Activated T-cell treated with anti-CD3 and anti-CD28 coated beads for 24 hours (primary cell): ENCODE results near the gene ARHGAP23.
A peak's percentile ranks its signal among the peaks of the same experiment; 100 is the strongest.

Source experiments
- DNase-seq: peaks from one replicate; pipeline ENCODE4 v3.0.0-alpha.2; 2020; ENCODE audit warnings: low read depth

ARHGAP23 gene

DNA sequence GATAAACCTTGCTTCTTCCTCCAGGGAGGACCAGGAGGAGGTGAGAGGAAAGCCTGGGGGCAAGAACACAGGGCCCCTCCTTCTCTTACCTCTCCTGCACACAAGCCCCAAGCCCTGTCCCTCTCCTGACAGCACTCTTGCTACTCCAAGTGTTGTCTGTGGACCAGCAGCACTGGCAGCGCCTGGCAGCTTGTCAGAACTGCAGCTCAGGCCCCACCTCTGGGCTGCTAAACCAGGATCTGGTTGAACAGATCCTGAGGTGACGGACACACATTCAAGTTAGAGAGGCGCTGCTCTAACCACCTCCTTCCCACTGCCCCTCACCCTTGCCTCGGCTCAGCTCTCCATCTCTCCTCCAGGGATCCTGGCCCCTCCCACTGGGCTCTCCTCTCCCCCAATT lies 121.0 kb downstream of the ARHGAP23 start:
- no peak for DNase-seq

DNA sequence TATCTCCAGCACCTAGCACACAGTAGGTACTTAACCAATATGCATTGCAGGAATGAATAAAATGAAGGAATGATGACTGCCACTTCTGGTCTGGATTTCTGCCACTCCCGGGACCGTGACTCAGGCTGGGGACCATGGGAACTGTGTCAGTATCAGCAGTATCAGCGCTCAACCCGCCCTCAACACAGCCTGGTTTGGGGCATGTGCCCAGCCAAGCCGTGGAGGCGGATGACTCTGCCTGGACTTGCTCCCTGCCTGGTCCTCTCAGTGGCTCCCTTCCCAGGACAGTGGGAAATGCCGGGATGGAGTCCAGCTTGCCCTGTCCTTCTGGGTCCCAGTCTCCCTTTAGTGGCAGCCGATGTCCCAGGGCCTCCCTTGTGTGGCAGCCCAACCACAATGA lies 122.4 kb downstream of the ARHGAP23 start:
- DNase-seq = no peak

DNA sequence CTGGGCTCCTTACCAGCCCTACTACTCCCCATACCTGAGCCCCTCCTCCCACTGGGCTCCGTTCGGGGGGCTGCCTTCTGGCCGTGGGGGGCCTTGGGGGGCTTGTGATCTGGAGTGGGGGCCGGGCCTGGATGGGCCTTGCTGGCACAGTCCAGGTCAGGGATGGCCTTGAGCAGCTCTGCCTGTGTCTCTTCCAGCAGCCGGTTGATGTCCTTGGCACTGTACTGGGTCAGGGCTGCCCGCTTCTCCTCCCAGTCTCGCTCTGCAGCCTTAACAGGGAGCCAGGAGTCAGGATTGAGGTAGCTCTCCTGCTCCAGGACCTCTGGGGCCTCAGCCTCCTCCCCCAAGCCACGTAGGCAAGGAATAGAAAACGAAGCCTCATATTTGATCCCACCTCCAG lies 122.9 kb downstream of the ARHGAP23 start:
- no peak for DNase-seq

DNA sequence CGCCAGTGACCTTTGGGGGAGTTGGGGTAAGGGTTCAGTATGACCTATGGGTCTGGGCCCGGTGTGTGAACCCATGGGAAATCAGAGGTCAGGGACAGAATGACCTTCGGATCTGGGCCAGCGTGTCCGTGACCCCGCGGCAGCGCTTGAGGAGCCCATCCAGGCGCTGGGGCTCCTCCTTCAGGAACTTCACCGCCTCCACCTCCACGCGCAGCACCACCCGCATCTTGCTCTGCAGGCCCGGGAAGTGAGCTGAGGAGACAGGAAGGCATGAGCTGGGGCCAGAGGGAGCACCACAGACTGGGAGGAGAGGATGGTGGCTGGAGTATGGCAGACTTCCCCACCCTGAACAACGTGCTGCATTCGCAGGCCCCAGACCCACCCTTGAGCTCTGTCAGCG lies 124.1 kb downstream of the ARHGAP23 start:
- no peak for DNase-seq

DNA sequence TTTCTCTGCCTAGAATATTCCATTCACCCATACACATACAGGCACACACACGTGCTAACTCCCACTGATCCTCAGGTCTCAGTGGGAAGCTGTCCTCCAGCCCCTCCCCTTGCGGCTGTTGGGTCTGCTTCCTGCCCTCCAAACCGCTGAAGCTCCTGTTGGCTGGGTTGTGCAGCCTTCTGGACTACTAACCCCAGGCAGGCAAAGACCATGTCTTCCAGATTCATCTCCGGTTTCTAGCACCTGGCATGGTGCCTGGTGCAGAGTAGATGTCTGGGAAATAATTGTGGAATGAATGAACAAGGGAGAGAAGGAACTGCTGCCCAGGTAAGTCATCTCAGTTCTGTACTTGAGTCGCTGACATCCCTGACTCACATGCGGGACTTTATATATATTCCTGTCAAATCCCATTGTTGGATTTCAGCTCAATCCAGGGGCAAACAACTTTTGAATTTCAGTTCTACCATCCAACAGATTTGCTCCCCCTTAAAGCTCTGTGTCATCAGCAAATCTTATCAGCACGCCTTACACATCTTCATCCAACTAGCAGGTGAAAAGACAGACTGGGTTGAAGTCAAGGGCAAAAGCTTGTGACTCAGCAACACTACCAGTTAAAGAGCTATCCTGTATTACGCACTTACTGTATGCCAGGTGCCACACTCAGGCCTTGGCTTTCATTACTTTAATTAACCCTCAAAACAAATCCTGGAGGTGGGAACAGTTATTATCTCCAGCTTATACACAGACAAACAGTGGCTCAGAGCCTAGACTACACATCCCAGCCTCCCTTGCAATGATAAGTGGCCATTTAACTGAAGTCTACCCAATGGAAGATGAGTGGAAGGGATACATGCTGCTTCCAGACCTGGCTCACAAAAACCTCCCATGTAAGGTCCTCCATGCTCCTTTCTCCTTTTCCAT lies 126.4 kb downstream of the ARHGAP23 start:
- no peak for DNase-seq

DNA sequence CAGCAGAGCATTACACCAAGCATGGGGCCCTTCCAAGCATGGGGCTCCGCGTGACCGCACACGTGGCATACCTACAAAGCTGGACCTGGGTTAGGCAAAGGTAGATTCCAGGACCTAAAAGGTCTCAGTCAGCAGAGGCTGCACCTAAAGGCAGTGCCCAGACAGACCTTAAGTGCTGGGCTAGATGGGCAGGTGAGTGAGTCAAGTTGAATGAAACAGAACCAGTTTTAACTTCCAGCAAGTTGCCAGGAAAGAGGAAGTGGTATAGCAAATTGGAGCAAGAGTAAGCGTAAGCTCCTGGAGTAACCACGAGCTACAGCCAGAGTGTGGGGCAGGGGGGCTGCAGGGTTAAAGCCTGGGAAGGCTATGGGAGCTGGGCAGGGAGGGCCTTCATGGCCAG lies 128.0 kb downstream of the ARHGAP23 start:
- DNase-seq = no peak

DNA sequence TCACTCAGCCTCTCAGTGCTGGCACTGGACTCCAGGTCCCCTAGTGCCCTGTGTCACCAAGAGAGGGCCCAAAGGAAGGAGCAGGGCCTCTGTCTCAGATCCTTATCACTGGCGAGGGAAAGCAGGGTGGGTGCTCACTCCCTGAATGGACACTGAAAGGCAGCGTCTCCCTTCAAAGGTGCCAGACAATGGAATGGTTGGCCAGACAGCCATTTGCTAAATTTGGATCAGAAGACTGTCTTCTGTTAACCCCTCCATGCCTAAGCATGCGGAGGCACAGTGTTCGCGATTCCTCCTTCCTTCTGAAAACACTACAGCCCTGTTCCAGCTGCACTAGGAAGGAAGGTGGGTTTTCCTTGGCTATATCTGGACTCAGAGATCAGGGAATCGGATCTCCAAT lies 129.1 kb downstream of the ARHGAP23 start:
- DNase-seq = no peak

DNA sequence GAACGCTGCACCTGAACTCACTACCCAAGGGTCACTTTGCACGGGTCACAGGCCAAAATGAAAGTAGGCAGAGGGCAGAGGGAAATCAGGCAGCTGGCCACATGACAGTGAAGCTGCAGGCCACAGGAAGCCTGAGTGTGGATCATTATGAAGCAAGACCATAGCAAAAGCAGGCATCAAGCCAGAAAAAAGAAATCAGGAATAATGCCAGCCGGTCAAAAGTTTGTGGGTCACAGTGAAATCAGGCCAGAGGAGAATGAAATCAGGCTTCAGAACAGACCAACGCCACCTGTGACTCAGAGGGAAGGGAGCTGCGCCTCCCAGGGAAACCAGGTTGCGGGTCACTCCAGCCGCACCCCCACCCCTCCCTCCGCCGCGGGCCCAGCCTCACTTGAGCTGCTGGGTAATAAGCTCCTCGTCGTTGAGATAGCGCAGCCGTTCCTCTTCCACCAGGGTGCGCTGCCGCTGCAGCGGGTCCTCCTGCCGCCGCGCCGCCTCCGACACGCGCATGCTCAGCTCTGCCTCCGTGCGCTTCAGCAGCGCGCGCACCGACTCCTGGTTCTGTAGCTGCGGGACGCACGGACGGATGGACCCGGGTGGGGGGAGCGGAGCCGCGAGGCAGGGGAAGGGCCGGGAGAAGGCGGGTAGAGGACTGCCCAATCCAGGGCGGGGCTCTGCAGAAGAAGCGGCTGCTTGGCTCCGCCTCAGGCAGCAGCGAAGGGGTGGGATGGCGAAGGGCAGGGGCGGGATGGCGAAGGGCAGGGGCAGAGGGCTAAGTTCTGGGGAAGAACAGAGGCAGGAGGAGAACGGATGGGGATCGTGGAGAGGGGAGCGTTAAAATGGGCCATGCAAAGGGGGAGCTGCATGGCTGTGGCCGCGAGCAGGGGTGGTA lies 129.8 kb downstream of the ARHGAP23 start:
- DNase-seq = peak; percentile 89

DNA sequence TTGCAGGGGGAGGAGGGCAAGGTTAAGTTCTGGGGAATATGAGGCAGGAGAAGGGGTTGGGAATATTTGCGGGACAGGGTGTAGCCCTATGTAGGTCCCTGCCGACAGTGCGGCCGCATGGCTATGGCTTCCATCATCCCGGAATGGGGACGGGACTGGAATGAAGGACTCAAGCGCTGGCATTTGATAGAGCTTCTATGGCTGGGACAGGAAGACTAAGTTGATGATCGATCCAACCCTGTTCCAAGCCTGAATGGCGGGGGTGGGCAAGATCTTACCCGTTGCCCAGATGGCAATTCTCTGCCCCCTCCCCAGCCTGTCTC lies 130.4 kb downstream of the ARHGAP23 start:
- no peak for DNase-seq

DNA sequence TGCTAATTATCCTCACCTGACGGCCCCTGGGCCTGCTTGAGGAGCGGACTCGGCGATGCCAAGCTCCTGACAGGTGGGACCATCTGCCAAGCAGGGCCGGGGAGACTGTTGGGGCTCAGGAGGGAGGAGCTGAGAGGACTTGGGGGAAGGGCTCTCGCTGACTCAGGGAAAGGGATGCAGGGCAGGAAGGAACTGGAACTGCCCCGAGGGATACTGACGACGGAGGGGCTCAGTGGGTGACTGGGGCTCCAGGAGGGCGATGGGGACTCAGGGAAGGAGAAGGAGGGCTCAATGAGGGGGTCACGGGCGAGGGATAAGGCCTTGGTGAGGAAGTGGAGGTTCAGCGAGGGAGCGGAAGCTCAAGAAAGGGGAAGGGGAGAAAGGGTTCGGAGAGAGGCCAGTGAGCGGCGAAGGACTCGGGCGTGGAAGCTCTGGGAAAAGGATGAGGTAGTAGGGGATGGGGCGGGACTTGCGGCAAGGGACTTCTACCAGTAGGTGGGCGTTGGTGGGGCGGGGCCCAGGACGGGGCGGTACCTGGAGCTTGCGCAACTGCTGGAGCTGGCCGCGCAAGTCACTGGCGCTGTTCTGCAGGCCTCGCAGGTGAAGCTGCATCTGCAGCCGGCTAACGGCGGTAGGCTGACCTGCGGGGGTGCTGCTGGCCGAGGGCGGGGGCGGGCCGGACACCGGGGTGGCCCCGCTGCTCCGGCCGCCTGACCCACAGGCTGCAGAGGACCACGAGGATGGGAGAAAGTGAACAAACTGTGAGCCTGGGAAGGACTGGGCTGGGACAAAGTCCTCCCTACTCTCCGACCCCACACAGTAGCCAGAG lies 131.0 kb downstream of the ARHGAP23 start:
- peak; percentile 85 for DNase-seq

DNA sequence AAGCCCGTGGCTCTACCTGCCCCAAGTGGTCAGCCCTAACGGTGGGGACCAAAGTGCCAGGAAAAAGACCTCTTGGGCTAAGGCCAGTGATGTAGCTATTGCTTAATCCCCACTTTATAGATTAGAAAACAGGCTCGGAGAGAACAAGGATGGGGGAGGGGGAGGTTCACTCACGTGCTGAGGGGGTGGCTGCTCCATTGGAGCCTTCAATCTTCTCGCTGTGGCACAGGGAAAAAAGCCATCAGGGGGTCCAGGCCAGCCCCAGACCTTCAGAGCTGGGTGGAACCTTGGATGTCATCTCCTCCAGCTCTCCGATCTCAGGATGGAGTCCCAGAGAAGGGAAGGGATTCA lies 131.6 kb downstream of the ARHGAP23 start:
- no peak for DNase-seq

DNA sequence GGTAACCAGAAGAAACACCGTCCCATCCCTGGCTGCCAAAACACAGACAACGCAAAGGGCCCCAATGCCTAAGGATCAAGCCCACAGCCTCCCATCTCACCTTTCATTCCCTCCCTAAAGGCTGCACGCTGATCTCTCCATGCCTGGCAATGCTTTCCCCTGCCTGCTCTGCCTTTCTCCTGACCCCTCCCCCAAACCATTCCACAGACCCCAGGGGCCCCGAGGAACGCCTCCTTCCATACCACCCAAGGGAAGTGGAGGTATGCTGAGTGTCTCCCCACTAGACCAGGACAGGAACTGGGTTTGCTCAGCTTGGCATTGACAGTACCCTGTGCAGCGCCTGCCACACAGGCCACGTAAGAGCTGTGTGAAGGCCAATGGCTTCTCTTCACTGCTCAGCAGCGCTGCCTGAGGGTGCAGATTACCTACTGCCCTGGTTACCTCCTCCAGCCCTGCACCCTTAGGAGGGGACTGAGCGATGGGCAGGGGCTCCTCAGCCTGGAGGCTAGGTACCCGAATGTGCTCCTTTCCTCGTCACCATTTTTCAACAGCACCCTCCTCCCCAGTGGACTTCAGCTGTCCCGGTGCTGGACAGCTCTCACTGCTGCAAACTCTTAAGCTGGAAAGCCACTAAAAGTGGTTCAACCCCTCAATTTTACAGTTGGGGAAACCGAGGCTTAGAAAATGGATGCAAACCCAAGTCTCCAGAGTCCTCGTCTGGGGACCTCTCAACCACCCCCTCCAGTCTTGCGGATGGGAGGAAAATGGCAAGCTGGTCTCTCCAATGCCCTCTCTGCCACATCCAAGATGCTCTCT lies 132.4 kb downstream of the ARHGAP23 start:
- DNase-seq = no peak

DNA sequence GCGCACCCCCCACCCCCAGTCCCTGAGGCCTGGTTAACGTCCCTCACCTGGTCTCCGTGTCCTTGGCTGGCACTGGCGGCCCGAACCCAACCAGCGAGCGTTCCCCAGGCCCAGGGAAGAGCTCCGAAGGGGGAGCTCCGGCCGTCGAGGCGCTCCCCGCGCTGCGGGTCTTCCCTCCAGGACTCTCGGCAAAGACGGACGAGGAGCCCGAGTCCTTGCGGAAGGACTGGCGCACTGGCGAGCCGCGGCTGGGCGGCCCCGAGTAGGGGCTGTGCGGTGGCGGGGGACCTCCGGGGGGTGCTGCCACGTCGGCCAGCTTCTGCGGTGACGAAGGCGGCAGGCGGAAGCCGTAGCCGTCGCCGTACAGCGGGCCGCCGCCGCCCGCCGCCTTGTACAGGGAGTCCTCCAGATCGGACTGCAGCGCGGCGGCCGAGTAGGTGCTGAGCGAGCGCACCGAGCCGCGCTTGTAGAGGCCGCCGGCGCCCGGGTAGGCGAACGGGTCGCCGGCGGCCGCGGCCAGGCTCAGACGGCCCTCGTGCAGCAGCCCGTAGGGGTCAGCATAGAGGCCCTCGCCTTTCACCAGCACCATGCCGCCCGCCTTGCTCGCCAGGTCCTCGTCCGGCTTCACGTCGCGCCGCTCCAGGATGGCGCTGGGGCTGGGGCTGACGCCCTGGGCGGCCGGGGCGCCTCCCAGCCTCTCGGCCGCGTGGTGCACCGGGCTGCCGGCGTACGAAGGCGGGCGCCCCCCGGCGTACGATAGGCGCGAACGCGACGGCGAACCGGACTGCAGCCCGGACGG lies 133.4 kb downstream of the ARHGAP23 start:
- DNase-seq = no peak
